Measurements from ENCODE around the gene MAJIN. TPM values are rescaled to one million over a fixed set of nuclear protein-coding genes. Genes with fewer than 3 reads are reported as not detected.
A peak's percentile ranks its signal among the peaks of the same experiment; 100 is the strongest.

Gene MAJIN
- total and polyA plus RNA-seq, 10 of the 15 experiments (the other 5 are each of a cell fraction or from before 2014, with no cell fraction given): 0.10 TPM; not detected in 9

GRCh38 chr11:64970731-64971151, 1.2 kb downstream of the MAJIN start:
- Histone ChIP-seq H2AFZ (ENCODE audit: control insufficient read depth, low read depth, low read length) (no peak overlapping the region), H3K4me1 (ENCODE audit: control insufficient read depth, insufficient read depth, low read length) (peaks cover 14% of the 10 kb centered on the region), H3K27ac (ENCODE audit: control insufficient read depth, insufficient read depth) (no peak overlapping the region), H3K27me3 (replicated peaks in 1 of 2; ENCODE audit: control insufficient read depth in 2 of 2, insufficient read depth in 2 of 2, low read length in 1 of 2) (no peaks in the 10 kb centered on the region), H3K9me3 (replicated peaks; ENCODE audit: control insufficient read depth, insufficient read depth, low read length) (no peaks in the 10 kb centered on the region; the same call in 2 of the 3 replicates), H3K79me2 (ENCODE audit: control insufficient read depth, insufficient read depth, low read length) (no peaks in the 10 kb centered on the region), H3K4me3 (no peak overlapping the region), H4K20me1 (ENCODE audit: control insufficient read depth, insufficient read depth) (no peaks in the 10 kb centered on the region), H3K9ac (ENCODE audit: control insufficient read depth, insufficient read depth, low read length) (no peak overlapping the region), H3K36me3 (ENCODE audit: control insufficient read depth in 2 of 2, insufficient read depth in 2 of 2, low read length in 1 of 2) (no peaks in the 10 kb centered on the region), H3K4me2 (ENCODE audit: control insufficient read depth, insufficient read depth) (no peak overlapping the region)
- no peak for ATAC-seq
- BruUV-seq (replicated peaks): no TSS peak
- ChIA-PET RAD21 (ENCODE audit: unreplicated experiment) (no interaction called here), POLR2A (interaction anchor here (0.7 kb wide), 1 partner anchor 24 kb away, joined by 3 read pairs; no protein-coding TSS in a partner anchor), CTCF (no interaction called here), SMC1A (ENCODE audit: uncharacterized antibody, unreplicated experiment) (no interaction called here)
- intact Hi-C loops (cut with micrococcal nuclease; ENCODE audit: unreplicated experiment): no loop called here
- FAIRE-seq: no peak
- in situ Hi-C loops (cut with MboI): no loop called here
- peak; percentile 20 for TF ChIP-seq PBX3 (IDR thresholded peaks at IDR 0.05; ENCODE audit: insufficient replicate concordance, low read depth, low read length)
- no peak for TF ChIP-seq NFYB (IDR thresholded peaks at IDR 0.05; ENCODE audit: insufficient read depth, low read depth, low read length)
- 70% methylated on average over 8 of the region's 8 CpGs for WGBS (ENCODE audit: insufficient coverage, insufficient replicate concordance, low lambda C conversion rate, missing lambda C conversion rate)
- no peak for DNase-seq (ENCODE audit: low read depth, low spot score)

GRCh38 chr11:64969209-64969608, 2.7 kb downstream of the MAJIN start:
- no peak overlapping the region for H3K9ac ChIP-seq (ENCODE audit: control insufficient read depth, insufficient read depth, low read length)
- CTCF ChIA-PET: no interaction called here
- no TSS peak for BruUV-seq (replicated peaks)
- no peaks in the 10 kb centered on the region for H3K27me3 ChIP-seq (replicated peaks in 1 of 2; ENCODE audit: control insufficient read depth in 2 of 2, insufficient read depth in 2 of 2, low read length in 1 of 2)
- H4K20me1 ChIP-seq (ENCODE audit: control insufficient read depth, insufficient read depth): no peaks in the 10 kb centered on the region
- in situ Hi-C loops (cut with MboI) (no loop called here), intact Hi-C loops (cut with micrococcal nuclease; ENCODE audit: unreplicated experiment) (no loop called here)
- SMC1A ChIA-PET (ENCODE audit: uncharacterized antibody, unreplicated experiment): no interaction called here
- DNase-seq (ENCODE audit: low read depth, low spot score): no peak
- H3K9me3 ChIP-seq (replicated peaks; ENCODE audit: control insufficient read depth, insufficient read depth, low read length): no peaks in the 10 kb centered on the region; the same call in 2 of the 3 replicates
- ATAC-seq: no peak
- FAIRE-seq: no peak
- peaks cover 8% of the 10 kb centered on the region for H3K4me1 ChIP-seq (ENCODE audit: control insufficient read depth, insufficient read depth, low read length)
- no peak overlapping the region for H3K4me3 ChIP-seq
- H3K79me2 ChIP-seq (ENCODE audit: control insufficient read depth, insufficient read depth, low read length): no peaks in the 10 kb centered on the region
- 37% methylated on average over 5 of the region's 5 CpGs for WGBS (ENCODE audit: insufficient coverage, insufficient replicate concordance, low lambda C conversion rate, missing lambda C conversion rate)
- TF ChIP-seq CREM (IDR thresholded peaks at IDR 0.05; ENCODE audit: low read depth) (no peak), JUNB (IDR thresholded peaks at IDR 0.05) (no peak), MYC (IDR thresholded peaks at IDR 0.05; ENCODE audit: insufficient read depth, insufficient read length, insufficient replicate concordance, low read length, severe bottlenecking) (no peak), CBX5 (IDR thresholded peaks at IDR 0.05; ENCODE audit: low read depth) (no peak), ZNF24 (IDR thresholded peaks at IDR 0.05) (no peak), POU2F2 (IDR thresholded peaks at IDR 0.05; ENCODE audit: borderline replicate concordance, low read depth, low read length) (no peak), BCLAF1 (IDR thresholded peaks at IDR 0.05) (no peak), MEF2B (IDR thresholded peaks at IDR 0.05; ENCODE audit: partially characterized antibody, poor library complexity, severe bottlenecking) (no peak), HSF1 (IDR thresholded peaks at IDR 0.05; ENCODE audit: low read depth, low read length) (no peak), SMAD5 (IDR thresholded peaks at IDR 0.05; ENCODE audit: low read depth) (no peak)
- RAD21 ChIA-PET (ENCODE audit: unreplicated experiment): no interaction called here
- H3K27ac ChIP-seq (ENCODE audit: control insufficient read depth, insufficient read depth): no peak overlapping the region
- H3K4me2 ChIP-seq (ENCODE audit: control insufficient read depth, insufficient read depth): no peak overlapping the region
- POLR2A ChIA-PET: no interaction called here
- H2AFZ ChIP-seq (ENCODE audit: control insufficient read depth, low read depth, low read length): no peak overlapping the region
- H3K36me3 ChIP-seq (ENCODE audit: control insufficient read depth in 2 of 2, insufficient read depth in 2 of 2, low read length in 1 of 2): no peaks in the 10 kb centered on the region
